Measurements from ENCODE around the gene PPP3CA.
"Not testable (repeated sequence)": the region's sequence is repeated elsewhere in the genome, so short reads cannot be mapped to it uniquely, and the experiment has no call there.

Gene PPP3CA

DNA sequence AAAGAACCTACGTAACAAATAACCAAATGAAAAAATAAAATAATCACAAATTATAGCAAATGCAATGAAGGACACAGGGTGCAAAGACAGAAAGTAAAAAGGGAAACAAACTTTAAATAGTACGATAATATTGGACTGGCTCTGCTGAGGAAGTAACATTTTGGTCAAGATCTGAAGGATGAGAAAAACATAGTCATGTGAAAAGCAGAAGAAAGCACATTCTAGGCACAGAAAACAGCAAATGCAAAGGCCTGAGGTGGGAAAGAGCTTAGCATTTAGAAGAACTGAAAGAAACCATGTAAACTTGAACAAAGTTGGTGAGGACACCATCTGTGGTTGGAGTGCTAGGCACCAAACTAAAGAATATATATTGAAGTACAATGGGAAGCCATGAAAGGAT lies 111.2 kb downstream of the PPP3CA start:
- TF ChIP-seq, protein P1, sequence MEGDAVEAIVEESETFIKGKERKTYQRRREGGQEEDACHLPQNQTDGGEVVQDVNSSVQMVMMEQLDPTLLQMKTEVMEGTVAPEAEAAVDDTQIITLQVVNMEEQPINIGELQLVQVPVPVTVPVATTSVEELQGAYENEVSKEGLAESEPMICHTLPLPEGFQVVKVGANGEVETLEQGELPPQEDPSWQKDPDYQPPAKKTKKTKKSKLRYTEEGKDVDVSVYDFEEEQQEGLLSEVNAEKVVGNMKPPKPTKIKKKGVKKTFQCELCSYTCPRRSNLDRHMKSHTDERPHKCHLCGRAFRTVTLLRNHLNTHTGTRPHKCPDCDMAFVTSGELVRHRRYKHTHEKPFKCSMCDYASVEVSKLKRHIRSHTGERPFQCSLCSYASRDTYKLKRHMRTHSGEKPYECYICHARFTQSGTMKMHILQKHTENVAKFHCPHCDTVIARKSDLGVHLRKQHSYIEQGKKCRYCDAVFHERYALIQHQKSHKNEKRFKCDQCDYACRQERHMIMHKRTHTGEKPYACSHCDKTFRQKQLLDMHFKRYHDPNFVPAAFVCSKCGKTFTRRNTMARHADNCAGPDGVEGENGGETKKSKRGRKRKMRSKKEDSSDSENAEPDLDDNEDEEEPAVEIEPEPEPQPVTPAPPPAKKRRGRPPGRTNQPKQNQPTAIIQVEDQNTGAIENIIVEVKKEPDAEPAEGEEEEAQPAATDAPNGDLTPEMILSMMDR (IDR thresholded peaks at IDR 0.05; ENCODE audit: low read length, missing control alignments) = no peak
- DNase-seq (ENCODE audit: low read depth) = no peak
- no peak overlapping the region for H3K4me3 ChIP-seq (replicated peaks; ENCODE audit: low read depth, low read length)

DNA sequence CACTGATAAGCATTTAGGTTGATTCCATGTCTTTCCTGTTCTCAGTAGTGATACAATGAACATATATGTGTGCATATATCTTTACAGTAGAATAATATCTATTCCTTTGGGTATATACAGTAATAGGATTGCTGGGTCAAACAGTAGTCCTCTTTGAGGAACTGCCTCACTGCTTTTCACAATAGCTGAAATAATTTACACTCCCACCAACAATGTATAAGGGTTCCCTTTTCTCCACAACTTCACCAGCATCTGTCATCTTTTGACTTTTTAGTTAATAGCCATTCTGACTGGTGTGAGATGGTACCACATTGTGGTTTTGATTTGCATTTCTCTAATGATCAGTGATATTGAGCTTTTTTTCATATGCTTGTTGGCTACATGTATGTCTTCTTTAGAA lies 113.2 kb downstream of the PPP3CA start:
- DNase-seq (ENCODE audit: low read depth); H3K4me3 ChIP-seq (replicated peaks; ENCODE audit: low read depth, low read length): not testable (repeated sequence)

DNA sequence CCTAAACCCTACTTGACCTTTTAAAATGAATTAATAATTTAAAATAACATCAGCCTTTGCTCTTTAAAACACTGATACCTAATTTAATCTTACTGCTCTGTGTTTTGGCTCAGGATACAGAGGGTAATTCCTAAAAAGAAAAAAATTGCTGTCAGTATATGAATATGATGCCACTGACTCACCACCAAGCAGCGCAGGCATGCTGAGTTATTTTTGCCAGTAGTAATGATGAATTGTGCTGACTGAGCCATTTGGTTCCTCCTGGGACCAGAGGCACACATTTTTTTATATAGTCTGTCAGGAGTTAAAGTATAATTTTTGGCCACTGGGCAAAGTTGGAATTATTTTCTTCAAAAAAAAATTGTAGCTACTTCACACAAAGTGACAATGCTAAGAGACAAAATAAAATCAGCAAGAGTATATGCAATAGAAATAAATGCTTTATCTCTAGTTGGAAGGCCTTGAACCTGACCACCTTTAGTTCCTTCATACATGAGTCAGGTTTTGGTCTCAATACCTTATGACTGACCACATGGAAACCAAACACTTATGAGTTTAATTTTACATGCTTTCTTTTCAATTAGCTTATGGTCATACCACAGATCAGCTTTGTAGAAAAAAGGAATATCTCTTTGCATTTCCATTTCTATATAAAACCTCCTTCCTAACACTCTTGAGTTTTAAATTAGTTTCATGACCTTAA lies 115.1 kb downstream of the PPP3CA start:
- DNase-seq (ENCODE audit: low read depth) = peak; percentile 83
- TF ChIP-seq, protein P1 (IDR thresholded peaks at IDR 0.05; ENCODE audit: low read length, missing control alignments) = no peak
- H3K4me3 ChIP-seq (replicated peaks; ENCODE audit: low read depth, low read length) = no peak overlapping the region

DNA sequence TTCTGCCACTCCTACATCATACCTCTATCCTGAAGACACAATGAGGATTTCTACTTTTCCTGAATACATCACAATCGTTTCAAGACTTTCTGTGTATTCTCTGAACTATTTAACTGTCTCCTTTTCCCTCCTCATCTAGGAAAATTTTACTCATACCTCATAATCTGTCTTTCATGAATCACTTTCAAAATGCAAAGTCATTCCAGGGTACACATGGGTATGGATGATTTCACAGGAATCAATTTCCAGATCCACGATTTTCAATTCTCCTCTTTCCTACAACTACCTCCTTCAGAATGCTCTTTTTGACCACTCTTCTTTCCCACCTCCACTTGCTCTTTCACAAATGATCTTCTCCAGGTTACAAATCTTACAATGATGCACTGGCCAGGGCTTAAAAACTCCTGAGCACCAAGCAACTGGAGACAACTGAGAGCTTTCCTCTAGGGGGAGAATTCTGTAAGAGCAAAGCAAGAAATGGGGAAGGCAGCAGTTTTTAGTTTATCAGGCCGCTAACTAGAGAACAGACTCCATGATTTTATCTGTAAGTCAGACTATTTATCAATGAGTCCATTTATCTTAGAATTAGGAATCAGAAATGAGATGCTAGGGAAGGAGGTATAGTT lies 116.4 kb downstream of the PPP3CA start:
- peak; percentile 21 for DNase-seq (ENCODE audit: low read depth)
- TF ChIP-seq, protein P1 (IDR thresholded peaks at IDR 0.05; ENCODE audit: low read length, missing control alignments) = no peak
- no peak overlapping the region for H3K4me3 ChIP-seq (replicated peaks; ENCODE audit: low read depth, low read length)

DNA sequence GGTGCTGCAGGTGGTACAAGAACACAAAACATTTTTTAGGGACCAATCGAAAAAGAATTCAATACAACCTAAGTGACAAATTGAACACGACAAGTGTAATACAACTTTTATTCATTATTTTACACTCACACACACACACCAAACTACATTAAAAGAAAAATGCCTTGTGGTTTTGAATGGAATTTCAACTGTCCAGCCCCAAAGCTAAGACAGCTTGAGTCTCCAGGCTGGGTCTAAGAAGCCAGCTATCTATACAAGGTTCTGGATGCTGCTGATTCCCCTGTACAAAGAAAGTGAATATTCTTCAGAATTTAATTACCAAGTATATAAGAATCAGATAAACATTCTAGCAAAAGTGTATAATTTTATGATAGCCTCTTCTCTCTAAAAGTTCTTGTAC lies 118.2 kb downstream of the PPP3CA start:
- peak; percentile 50 for DNase-seq (ENCODE audit: low read depth)
- TF ChIP-seq, protein P1 (IDR thresholded peaks at IDR 0.05; ENCODE audit: low read length, missing control alignments) = no peak

DNA sequence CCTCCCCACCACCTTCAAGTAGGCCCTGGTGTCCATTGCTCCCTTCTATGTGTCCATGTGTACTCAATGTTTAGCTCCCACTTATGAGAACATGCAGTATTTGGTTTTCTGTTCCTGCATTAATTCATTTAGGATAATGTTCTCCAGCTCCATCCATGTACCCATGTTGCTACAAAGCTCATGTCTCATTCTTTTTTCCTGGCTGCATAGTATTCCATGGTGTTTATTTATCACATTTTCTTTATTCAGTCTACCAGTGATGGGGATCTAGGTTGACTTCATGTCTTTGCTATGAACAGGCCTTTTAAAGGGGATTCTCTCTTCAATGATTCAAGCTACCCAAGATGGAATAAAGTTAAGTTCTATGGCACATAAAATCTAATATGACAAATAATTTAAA lies 119.6 kb downstream of the PPP3CA start:
- TF ChIP-seq, protein P1 (IDR thresholded peaks at IDR 0.05; ENCODE audit: low read length, missing control alignments) = no peak
- DNase-seq (ENCODE audit: low read depth) = no peak
- no peak overlapping the region for H3K4me3 ChIP-seq (replicated peaks; ENCODE audit: low read depth, low read length)

More for the DNA sequence above, 118.2 kb downstream of the PPP3CA start:
- H3K4me3 ChIP-seq (replicated peaks; ENCODE audit: low read depth, low read length) = no peak overlapping the region

DNA sequence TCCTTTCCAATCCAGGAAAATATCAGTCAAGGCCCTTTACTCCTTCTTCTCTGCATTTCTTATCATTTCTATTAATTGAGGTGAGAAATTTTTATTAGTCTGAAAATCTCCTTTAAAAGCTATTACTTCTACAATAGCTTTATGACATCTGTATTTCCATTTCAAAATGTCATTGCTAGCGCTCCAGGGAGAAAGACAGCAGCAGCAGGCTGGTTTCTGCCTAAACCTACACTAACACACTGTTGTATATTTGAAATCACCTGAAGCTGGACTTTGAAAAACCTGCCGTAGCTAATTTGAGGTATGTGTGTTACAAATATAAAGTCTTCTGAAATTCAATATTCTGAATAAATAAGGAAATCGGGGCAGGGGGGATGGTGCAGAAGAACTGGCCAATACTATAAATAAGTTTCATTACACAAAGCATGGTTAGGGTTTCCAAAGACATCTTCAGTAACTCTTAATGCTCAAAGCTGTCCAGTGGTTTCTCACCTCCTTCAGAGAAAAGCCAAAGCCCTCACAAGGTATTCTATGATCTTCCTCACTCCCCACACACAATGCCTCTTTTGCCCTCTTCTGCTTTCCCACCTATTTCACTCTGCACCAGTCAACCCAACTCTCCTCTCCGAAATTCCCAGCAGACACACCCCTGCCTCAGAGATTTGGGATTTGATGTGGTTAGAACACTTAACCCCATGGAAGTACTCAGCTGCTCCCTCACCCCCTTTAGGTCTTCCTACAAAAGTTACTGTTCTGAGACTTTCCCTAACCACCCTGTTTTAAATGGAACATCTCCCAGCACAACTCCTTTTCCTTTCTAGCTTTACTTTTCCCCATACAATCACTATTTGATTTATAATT lies 122.7 kb downstream of the PPP3CA start:
- H3K4me3 ChIP-seq (replicated peaks; ENCODE audit: low read depth, low read length) = no peak overlapping the region
- no peak for DNase-seq (ENCODE audit: low read depth)
- TF ChIP-seq, protein P1 (IDR thresholded peaks at IDR 0.05; ENCODE audit: low read length, missing control alignments) = no peak

All from fibroblast of pulmonary artery (primary cell).